PC-9 (cell line): ENCODE results near the gene ZYG11B.

Experiments used
- EZH2 ChIP-seq: fragments of 200-600 bp; sonication (generic); IDR thresholded peaks from 2 replicates; pipeline ENCODE4 v1.8.0; 2017; ENCODE audit warnings: antibody characterized with exemption, low read depth
- TF ChIP-seq, protein P1 (sequence below): fragments of 200-600 bp; sonication (generic); conservative IDR thresholded peaks from 2 replicates; pipeline ENCODE4 v1.6.1; 2017; ENCODE audit warnings: mixed run types, antibody characterized with exemption, mild to moderate bottlenecking, moderate library complexity

DNA sequence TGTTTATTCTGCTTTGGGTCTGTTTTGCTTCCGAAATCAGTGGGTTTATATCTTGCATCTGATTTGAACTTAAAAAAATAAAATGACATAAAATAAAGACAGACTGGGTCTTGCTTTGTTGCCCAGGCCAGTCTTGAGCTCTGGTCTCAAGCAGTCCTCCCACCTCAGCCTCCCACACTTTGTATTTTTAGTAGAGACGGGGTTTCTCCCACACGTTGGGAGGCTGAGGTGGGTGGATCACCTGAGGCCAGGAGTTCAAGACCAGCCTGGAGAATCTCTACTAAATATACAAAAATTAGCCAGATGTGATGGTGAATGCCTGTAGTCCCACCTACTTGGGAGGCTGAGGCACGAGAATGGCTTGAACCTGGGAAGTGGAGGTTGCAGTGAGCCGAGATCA, 122.2 kb downstream of the ZYG11B start:
- TF ChIP-seq, protein P1, sequence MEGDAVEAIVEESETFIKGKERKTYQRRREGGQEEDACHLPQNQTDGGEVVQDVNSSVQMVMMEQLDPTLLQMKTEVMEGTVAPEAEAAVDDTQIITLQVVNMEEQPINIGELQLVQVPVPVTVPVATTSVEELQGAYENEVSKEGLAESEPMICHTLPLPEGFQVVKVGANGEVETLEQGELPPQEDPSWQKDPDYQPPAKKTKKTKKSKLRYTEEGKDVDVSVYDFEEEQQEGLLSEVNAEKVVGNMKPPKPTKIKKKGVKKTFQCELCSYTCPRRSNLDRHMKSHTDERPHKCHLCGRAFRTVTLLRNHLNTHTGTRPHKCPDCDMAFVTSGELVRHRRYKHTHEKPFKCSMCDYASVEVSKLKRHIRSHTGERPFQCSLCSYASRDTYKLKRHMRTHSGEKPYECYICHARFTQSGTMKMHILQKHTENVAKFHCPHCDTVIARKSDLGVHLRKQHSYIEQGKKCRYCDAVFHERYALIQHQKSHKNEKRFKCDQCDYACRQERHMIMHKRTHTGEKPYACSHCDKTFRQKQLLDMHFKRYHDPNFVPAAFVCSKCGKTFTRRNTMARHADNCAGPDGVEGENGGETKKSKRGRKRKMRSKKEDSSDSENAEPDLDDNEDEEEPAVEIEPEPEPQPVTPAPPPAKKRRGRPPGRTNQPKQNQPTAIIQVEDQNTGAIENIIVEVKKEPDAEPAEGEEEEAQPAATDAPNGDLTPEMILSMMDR, result no peak
- no peak for TF ChIP-seq EZH2
